Stomach smooth muscle (tissue), 2 donors: ENCODE measurements around the gene SLC2A1.

Experiments
- H3K27ac ChIP-seq: one replicate; pipeline ENCODE4 v1.7.0; 2013; ENCODE audit warnings: mild to moderate bottlenecking, low read length, inconsistent platforms
- H3K27me3 ChIP-seq, 2 donors: one replicate each; pipeline ENCODE4 v1.7.0; 2013; ENCODE audit warnings: low read length in 2 of 2; ENCODE audit not compliant: insufficient read depth in 2 of 2, control insufficient read depth in 1 of 2
- H3K36me3 ChIP-seq, 2 donors: one replicate each; pipeline ENCODE4 v1.7.0; 2013; ENCODE audit warnings: low read length in 2 of 2; ENCODE audit not compliant: control insufficient read depth in 2 of 2, insufficient read depth in 2 of 2
- H3K4me1 ChIP-seq: one replicate; pipeline ENCODE4 v1.7.0; 2013; ENCODE audit warnings: low read length; ENCODE audit not compliant: control insufficient read depth, insufficient read depth
- H3K4me3 ChIP-seq, 2 donors: one replicate each; pipeline ENCODE4 v1.7.0; 2013; ENCODE audit warnings: low read length in 2 of 2
- H3K9ac ChIP-seq, 2 donors: one replicate each; pipeline ENCODE4 v1.7.0; 2013; ENCODE audit warnings: low read length in 2 of 2, mild to moderate bottlenecking in 1 of 2
- H3K9me3 ChIP-seq, 2 donors: one replicate each; pipeline ENCODE4 v1.7.0; 2013; ENCODE audit warnings: low read length in 2 of 2; ENCODE audit not compliant: control insufficient read depth in 2 of 2
- donor health status: healthy.
- donor health status: Pancreatic carcinoma.

SLC2A1 gene

DNA sequence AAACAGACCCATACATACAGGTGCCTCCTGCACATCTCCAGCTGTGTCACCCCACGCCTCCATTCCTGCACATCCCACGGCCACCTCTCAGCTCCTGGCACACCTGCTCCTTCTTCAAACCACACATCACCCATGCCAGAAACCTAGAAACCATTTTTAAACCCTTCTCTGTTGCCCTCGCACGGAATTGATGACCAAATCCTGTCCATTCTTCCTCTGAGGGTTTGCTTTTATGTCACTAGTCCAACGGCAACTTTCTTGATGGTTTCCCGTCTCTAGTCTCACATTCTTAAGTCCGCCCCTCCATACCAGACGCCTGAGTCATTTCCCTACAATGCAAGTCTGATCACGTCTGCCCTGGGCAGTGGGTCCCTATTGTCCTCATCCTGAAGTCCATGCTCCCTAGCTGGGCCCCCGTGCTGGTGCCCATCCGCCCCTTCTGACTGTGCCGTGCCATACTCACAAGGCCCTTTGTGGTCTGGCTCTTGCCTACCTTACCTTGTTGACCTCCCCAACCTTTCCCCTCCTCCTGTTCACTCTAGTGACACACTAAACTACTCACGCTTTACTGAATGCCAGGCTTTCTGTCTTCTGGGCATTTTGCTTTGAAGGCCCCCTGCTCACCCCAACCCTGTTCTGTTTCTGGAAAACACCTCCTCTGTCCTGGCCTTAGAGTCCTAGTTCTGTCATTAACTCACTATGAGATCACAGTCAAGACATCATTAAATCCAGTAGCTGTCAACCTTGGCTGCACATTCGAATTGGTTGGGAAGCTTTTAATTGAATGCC, 17.6 kb downstream of the SLC2A1 start:
- Histone ChIP-seq H3K27me3 (no peaks in the 10 kb centered on the region), H3K36me3 (peaks cover 4 to 6% of the 10 kb centered on the region in 2 donors), H3K4me1 (peaks cover 80% of the 10 kb centered on the region), H3K4me3 (peak overlapping the region; percentile 1 to 22), H3K9me3 (no peaks in the 10 kb centered on the region), H3K9ac (peak overlapping the region in 1 of 2 donors; percentile 2), H3K27ac (peak overlapping the region; percentile 87)

DNA sequence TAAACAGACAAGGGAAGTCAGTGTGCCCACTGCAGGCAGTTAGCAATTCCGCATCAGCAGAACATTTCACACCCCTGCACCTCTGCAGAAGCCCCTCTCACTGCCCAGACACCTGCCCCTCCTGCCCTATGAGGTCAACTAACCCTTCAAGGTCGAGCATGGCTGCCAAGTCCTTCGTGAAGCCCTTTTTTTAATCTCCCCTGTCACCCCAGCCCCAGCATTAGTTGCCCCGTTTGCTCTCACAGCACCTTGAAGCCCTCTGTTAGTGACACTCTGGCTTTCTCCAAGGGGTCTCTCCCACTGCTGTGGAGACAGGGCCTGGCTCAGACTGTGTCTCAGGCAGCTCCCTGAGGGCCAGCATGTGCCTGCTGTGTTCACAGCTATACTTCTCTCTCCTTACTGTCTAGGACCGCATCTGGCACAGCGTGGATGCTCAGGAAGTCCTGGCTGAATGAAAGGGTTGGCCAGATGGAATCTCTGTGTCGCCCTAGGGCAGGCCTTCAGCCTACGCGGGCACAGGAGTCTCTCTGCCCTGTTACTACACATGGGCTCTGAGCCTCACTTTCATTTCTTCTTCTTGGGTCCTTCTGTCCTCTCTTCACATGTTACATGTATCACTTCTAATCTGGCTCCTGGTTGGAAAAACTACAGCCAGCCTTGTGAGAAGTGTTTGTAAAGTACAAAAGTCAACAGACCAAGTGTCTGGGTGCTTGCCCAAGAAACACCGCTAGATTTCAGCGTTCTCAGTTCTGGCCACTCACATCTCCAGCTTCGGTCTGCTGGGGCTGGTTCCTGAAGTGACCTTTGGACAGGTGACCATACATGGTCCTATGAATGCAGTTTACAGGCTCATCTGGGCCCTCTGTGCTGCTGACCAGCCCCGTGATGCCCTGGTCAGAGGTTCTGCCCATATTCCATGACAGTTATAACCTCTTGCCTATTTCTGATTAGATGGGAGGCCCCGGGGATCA, 19.7 kb downstream of the SLC2A1 start:
- H3K4me3 ChIP-seq: no peak overlapping the region
- no peaks in the 10 kb centered on the region for H3K9me3 ChIP-seq
- H3K4me1 ChIP-seq: peaks cover 66% of the 10 kb centered on the region
- peak overlapping the region in 1 of 2 donors; percentile 3 for H3K9ac ChIP-seq
- no peak overlapping the region for H3K27ac ChIP-seq
- H3K27me3 ChIP-seq: no peaks in the 10 kb centered on the region
- peaks cover 4 to 11% of the 10 kb centered on the region in 2 donors for H3K36me3 ChIP-seq

DNA sequence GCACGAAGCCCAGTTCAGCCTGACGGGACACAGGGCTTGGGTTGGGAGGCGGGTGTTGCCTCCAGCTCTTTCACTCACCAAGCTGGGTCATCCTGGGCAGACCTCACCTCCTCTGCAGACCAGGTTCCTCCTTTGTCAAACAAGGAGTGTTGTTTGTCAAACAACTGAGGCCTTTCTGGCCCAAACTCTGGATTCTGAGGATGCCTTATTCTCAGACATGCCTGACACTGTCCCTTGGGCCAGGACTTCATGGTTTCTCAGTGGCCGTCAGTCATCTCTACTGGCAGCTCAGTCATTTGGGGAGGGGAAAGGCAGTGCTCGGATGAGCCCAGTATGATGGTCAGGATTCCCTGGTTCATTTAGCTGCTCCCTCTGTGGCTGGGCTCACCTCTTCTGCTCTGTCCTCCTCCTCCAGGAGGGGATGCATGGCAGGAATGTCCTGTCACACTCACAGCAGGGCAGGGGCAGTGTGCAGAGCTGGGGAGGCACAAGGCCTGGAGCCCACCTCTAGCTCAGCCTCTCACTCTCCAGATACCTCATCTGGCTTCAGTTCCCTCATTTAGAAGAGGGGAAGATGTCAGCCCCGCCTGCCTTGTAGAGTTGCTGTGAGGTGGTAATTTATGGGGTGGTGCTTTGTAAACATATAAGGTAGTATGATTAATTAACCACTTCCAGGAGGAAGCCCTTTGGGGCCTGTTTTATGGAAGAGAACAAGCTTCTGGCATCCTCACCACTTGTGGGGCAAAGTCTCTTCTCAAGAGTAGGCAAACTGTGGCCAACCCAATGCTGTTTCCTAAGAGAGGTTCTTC, 20.6 kb downstream of the SLC2A1 start:
- Histone ChIP-seq H3K4me3 (no peak overlapping the region), H3K9me3 (no peaks in the 10 kb centered on the region), H3K27ac (no peak overlapping the region), H3K9ac (no peak overlapping the region), H3K27me3 (no peaks in the 10 kb centered on the region), H3K4me1 (peaks cover 57% of the 10 kb centered on the region), H3K36me3 (peaks cover 4 to 11% of the 10 kb centered on the region in 2 donors)

DNA sequence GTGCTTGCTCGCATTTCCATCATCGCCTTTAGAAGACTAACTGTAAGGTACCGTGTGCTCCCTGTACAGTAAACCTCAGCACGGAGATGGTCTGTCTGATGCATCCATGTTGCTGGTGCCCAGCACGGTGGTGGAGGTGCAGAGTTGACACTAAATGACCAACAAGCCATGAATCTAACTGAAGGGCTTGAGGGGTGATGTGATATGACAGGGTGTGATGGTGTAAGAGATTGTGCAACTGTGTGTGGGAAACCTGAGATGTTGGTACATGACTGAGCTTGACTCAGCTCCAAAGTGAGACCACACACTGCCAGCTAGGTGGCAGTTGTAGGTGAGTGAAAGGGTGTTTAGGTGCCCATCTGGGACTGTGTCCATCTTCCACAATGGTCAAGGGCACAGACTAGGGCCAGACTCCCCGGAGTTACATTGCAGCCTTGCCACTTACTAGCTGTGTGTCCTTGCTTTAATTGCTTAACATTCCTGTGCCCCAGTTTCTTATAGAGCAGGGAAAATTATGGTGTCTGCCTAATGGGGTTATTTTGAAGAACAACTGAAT, 21.4 kb downstream of the SLC2A1 start:
- Histone ChIP-seq H3K36me3 (peaks cover 4 to 11% of the 10 kb centered on the region in 2 donors), H3K27ac (no peak overlapping the region), H3K4me1 (peaks cover 49% of the 10 kb centered on the region), H3K9ac (no peak overlapping the region), H3K9me3 (no peaks in the 10 kb centered on the region), H3K27me3 (no peaks in the 10 kb centered on the region), H3K4me3 (peak overlapping the region in 1 of 2 donors; percentile 3)

DNA sequence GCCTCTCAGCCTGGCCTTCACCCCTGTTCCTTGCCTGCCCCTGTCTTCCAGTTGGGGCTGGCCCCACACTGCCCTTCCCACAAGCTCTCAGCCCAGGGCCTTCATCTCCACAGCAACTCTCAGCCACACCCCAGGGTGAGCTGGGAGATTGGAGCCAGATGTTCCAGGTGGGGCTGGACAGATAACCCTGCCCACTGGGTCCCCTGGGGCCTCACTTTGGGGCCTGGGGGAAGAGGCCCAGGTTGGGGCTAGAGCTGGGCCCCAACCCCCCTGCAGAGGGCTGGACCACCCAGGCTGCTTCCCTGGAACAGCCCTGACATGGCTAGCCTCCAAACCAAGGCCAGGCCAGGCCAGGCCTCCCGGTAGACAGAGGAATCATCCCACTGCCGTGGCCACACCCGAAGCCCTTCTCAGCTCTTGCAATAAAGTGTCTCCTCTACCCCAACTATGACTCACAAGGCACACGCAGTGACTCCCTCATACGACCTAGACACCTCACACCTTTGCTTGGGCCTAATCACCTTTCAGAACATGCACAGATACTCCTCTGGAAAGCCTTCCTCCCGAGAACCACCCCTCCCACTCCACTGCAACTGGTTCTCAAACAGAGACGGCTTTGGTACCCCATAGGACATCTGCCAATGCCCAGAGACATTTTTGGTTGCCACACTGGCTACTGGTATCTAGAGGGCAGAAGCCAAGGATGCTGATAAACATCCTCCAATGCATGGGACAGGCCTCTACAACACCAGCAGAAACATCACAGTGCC, 22.2 kb downstream of the SLC2A1 start:
- Histone ChIP-seq H3K4me3 (peak overlapping the region in 1 of 2 donors; percentile 3), H3K9me3 (no peaks in the 10 kb centered on the region), H3K9ac (no peak overlapping the region), H3K27me3 (no peaks in the 10 kb centered on the region), H3K27ac (no peak overlapping the region), H3K36me3 (peaks cover 4 to 11% of the 10 kb centered on the region in 2 donors), H3K4me1 (peaks cover 45% of the 10 kb centered on the region)

DNA sequence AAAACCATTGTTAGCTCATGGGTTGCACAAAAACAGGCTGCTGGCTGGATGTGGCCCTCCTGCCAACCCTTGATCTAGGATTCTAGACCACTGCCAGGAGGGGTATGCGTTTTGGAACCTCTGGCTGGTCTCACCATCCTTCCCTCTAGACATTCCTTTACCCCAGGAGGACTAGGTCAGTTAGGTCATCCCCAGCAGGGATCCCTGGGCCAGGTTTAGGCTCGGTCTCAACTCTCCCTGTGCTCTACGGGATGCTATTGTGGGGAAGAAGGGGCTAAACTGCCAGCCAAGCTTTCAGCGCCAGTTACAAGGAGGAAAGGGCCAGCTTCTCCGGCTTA, 22.7 kb downstream of the SLC2A1 start:
- H3K9me3 ChIP-seq: no peaks in the 10 kb centered on the region
- no peak overlapping the region for H3K27ac ChIP-seq
- H3K4me3 ChIP-seq: no peak overlapping the region
- H3K9ac ChIP-seq: no peak overlapping the region
- peaks cover 4 to 11% of the 10 kb centered on the region in 2 donors for H3K36me3 ChIP-seq
- H3K4me1 ChIP-seq: peaks cover 39% of the 10 kb centered on the region
- H3K27me3 ChIP-seq: no peaks in the 10 kb centered on the region

DNA sequence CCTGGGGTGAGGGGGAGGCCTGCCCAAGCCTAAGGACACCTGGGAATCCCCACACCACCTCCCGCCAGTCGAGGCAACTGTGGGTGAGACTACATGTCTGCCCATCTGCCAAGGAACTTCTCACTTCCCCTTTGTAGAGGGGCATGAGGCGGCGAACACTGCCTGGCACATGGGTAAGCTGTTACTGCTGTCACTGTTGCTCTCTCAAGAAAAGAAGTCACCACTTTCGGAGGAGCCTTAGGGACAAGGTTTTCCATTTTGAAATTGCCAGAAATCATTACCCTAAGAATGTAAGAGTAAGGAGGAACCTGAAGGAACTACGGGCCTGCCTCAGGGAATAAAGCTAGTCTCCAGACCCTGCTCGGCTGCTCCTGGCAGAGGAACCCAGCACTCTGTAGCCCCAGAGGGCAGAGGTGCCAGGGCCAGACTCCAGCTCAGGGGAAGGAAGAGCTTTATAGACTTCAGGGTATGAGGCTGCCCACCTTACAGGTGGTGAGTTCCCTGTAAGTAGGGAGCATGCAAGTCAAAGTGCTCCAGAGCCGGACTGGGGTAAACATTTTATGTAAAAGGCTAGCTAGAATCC, 23.3 kb downstream of the SLC2A1 start:
- Histone ChIP-seq H3K27ac (no peak overlapping the region), H3K9me3 (no peaks in the 10 kb centered on the region), H3K9ac (no peak overlapping the region), H3K27me3 (no peaks in the 10 kb centered on the region), H3K4me3 (no peak overlapping the region), H3K36me3 (peaks cover 6 to 12% of the 10 kb centered on the region in 2 donors), H3K4me1 (peaks cover 34% of the 10 kb centered on the region)

DNA sequence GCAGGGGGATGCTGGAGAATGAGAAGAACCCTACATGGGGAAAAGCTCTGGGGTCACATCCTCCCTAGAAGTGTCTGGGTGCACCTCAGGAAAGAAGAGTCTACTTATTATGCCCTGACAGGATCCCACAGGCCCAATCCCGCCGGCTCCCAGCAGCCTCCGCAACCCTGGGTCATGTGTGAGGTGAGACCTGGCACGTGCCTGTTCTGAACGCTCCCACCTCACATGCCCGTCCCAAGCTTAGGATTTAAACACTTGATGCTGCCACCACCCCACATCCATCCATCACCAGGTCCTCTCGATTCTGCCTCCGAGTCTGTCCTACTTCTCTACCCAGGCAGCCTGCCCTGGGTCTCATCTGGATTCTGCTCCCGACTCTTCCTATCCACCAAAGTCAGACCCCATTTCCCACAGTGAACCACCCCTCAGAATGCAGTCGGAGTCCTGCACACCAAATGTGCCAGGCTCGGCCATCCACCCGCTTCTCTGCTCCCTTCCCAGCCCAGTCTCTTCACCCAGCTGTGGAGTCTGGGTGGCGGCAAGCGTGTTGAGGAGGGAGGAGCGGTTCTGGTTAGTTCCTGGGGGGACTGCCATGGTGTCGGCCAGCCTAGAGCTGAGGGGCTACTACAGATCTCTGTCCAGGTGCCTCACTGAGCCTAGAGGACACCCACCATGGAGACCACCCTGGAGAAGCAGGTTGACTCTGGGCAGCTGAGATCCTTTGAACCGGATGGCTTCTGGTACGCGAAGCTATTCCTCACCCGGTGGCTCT, 23.9 kb downstream of the SLC2A1 start:
- Histone ChIP-seq H3K9ac (no peak overlapping the region), H3K36me3 (peaks cover 6 to 19% of the 10 kb centered on the region in 2 donors)

More for the DNA sequence above, 23.9 kb downstream of the SLC2A1 start:
- H3K4me3 ChIP-seq: no peak overlapping the region
- H3K27me3 ChIP-seq: no peaks in the 10 kb centered on the region
- H3K4me1 ChIP-seq: peaks cover 28% of the 10 kb centered on the region
- no peak overlapping the region for H3K27ac ChIP-seq
- H3K9me3 ChIP-seq: no peaks in the 10 kb centered on the region
